HG03457 (cell line): ENCODE measurements around the gene LMAN1.

ENCODE experiments used
- ATAC-seq: cut with Tn5 transposase; IDR thresholded peaks from one replicate; pipeline ENCODE4 v1.9.1; 2021; ENCODE audit warnings: moderate number of reproducible peaks; ENCODE audit not compliant: unreplicated experiment

Gene LMAN1

DNA sequence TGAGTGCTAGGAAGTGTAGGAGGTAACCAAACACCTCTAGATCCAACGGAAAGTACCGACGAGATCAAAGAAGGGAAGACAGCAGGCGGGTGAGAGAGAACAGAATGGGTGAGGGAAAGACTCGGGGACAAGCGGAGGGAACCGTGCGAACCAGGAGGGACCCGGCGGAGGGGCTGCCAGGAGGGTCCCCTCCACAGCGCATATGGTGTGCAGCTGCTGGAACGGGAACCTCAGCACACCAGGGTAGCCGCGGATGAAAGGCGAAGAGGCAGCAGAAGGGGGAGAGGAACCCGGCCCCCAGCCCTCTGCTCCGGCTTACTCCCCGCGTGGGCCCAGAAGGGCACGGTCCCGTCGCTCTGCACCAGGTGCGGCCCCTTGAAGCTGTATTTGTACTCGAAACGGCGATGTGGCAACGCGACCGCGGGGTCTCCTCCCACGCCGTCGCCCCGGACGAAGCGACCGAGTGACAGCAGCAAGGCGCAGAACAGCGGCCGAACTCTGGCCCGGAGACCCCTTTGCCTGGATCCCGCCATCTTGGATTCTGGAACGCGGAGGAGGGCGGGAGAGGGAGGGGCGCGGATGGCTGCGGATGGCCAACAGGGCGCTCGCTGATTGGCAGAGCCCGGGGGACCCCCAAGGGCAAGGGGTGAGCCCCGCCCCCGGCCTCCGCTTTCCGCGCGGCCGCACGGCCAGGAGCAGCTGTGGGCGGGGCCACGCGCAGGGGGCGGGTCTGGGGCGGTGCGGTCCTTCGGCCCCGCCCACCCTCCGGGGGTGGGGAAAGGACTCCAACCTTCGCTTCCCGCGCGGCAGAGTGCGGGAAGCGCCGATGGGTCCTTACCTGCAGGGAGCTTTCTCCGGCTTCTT is at the start of gene LMAN1:
Gene LMAN1, minus strand, starts transcription at position 554 of the 864 bp plus-strand sequence. Its CDS starts 21 bp downstream, at position 533.
- ATAC-seq: peak; percentile 90

- peak; percentile 86 for ATAC-seq
Measured at GRCh38 chr18:59402432-59403090, 43.5 kb upstream of the LMAN1 start.

GRCh38 chr18:59400407-59400806 is 41.3 kb upstream of the LMAN1 start:
- ATAC-seq: no peak

- ATAC-seq: no peak
Measured at GRCh38 chr18:59395226-59396175, 36.4 kb upstream of the LMAN1 start.

DNA sequence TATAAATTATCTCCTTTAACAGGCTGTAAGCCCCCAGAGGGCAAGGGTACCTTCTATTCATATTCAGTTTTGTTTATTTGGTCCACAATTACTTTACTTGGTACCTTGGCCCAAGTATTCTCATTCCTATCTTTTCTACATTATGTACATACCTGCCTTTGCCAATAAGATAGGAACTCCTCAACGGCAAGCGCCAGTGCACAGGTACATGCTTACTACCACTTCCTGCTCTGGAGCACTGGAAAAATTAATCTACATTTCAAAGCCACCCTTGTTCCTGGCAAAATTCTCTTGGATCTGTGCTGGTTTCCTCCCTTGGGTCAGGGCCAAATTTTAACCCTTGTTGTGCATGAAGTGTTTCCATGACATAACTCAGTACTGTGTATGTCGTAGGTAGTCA is 34.3 kb upstream of the LMAN1 start:
- ATAC-seq: no peak

DNA sequence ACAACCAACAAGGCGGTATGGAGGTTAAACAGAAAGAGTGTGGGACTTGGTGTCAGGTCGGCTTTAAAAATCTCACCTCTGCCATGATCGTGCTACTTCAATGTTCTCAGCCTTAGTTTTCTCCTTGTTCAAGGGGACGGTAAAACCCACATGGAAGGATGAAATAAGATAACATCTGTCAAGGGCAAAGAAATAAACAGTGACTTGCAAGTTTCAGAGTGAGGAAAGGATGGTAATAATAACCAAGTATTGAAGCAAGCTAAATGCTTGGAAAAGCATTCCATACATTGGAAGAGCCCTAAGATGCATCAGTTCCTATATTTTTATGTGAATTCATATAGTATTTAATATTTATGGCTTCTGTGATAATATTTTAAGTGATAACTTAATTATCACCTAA is 29.8 kb upstream of the LMAN1 start:
- ATAC-seq: no peak

DNA sequence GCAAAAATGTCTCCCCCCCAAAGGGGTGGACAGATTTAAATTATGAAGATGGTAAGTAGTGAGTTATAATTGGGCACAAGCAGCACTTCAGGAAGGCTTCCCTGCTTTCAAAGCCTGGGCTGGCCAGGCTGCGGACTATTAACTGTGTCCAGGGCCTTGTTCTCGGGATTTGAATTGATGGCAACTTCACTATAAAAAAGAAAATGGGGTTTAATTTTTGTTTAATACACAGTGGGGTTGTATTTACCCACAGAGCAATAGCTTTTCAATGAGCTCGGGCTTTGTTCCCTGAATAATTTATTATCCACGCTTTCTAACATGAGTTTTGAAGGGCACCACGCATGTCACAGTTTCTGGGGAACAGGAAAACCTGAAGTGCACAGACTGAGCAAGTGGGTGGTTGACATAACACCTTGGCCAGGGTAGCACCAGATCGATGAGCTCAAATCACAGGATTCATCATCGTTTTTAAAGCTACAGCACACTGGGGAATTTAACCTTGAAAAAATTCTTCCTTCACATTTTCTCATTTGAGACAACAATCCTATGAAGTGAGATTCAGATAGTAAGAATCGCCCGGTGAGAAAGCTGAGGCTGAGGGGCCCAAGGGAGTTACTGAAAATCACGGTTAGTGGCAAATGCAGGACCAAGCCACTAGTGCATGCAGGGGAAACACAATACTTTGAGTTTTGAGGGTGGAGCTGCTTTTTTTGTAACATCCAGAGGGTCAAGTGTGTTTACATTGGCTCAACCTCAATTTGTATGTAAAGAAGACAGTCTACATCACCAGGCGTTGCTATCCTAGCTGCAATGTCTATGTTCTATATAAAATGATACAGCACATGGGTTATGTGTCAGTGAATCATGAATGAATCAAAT is 28.9 kb upstream of the LMAN1 start:
- ATAC-seq: no peak

- no peak for ATAC-seq
Measured at GRCh38 chr18:59386909-59387686, 28.0 kb upstream of the LMAN1 start.

- no peak for ATAC-seq
Measured at GRCh38 chr18:59385191-59385590, 26.1 kb upstream of the LMAN1 start.

DNA sequence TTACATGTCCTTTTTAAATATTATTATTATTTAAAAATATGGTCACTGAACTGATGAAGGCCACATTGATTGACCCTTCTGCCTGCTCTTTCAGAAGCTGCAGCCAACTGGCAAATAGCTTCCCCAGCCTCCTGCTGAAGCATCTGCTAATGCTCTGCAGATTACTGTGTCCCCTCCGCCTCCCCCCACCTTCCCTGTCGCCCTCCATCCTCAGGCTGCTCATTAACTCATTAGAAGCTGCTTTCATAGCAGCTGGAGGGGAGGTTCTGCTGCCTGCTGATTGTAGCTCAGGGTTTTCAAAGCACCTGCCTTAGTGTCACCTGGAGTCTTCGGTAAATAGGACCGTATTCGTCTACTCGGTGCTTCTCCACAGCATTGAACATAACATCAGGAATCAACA is 24.8 kb upstream of the LMAN1 start:
- no peak for ATAC-seq

DNA sequence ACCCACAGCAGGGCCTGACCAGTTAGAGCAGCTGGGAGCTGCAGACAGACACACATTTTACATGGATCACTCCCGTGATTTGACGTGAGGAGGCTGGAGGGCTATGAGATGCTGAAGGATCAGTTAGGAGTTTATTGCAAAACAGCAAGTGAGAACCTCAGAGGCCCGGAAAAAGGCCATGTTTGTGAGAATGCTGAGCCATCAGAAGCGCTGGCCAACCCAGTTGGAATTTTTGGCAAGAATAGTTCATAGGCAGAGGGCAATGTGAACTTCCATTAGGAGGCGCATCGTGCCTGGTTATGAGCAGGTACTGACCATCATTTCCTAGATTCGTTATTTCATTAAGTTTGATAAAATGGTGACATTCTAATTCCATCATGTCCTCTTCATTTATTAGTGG is 23.3 kb upstream of the LMAN1 start:
- ATAC-seq: no peak

- no peak for ATAC-seq
Measured at GRCh38 chr18:59381949-59382348, 22.9 kb upstream of the LMAN1 start.

- ATAC-seq: no peak
Measured at GRCh38 chr18:59380706-59381105, 21.6 kb upstream of the LMAN1 start.

DNA sequence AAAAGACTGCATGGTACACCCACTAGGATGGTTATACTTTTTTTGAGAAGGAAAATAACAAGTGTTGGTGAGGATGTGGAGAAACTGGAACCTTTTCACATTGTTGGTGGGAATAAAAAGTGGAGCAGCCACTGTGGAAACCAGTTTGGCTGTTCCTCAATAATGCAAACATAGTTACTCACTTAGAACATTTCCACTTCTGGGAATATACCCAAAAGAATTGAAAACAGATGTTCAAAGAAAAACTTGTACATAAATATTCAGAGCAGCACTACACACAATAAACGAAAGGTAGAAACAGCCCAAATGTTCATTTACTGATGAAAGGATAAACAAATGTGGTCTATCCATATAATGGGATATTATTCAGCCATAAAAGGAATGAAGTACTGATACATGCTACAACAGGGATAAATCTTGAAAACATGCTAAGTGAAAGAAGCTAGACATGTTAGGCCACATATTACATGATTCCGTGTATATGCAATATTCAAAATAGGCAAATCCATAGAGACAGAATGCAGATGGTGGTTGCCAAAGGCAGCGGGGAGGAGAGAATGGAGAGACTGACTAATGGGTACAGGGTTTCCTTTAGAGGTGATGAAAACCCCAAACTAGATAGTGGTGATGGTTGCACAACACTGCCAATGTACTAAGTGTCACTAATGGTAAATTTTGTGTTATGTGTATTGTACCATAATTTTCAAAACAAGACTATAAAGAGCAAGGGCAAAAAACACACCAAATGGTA is 20.9 kb upstream of the LMAN1 start:
- no peak for ATAC-seq

- ATAC-seq: no peak
Measured at GRCh38 chr18:59377613-59378337, 18.7 kb upstream of the LMAN1 start.

- no peak for ATAC-seq
Measured at GRCh38 chr18:59376351-59376935, 17.4 kb upstream of the LMAN1 start.

DNA sequence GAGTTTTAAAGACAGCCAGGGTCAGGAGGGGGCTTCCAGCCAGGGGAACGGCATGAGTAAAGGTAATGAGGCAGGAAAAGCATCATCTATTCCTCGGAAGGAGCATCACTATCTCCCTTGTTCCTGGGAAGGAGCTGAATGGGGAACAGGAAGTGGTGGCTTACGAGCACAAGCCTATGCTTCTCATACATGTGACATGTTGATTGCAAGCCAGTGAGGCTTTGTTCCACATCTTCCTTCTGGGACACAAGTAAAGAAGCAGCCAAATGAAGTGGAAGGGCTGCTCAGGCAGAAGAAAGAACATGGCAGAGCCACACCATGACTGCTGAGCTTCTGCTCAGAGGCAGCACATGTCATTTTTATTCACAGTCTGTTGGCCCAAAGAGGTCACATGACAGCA is 15.1 kb upstream of the LMAN1 start:
- ATAC-seq: no peak

DNA sequence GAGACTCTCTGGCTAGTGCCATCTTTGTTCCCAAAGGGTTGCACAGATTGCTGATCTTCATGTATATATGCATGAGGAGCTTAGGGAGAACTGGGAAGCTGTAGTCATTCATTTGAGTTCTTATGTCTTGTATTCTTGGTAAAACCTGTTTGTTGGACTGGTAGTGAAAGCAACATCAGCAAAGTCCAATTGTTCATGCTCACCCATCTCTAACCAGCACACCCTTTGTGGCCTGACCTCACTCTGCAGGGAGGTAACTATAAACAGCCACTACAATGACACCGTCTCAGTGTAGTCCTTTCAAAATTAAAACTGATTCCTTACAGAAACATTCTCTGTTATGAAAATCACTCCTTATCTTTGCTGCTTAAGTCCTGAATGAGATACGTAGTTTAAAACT is 13.9 kb upstream of the LMAN1 start:
- no peak for ATAC-seq
